COLO668 (cell line): ENCODE data around the gene PYGO2.
"Not testable (repeated sequence)": the region's sequence is repeated elsewhere in the genome, so short reads cannot be mapped to it uniquely, and the experiment has no call there.

Experiments
- DNase-seq: peaks from one replicate; lab custom pipeline; 2025; ENCODE audit not compliant: unreplicated experiment; lab: John Stamatoyannopoulos, UW

Gene PYGO2

GRCh38 chr1:154911691-154912550 lies 49.7 kb downstream of the PYGO2 start:
- no peak for DNase-seq

GRCh38 chr1:154910851-154911250 lies 50.7 kb downstream of the PYGO2 start:
- DNase-seq, result no peak

GRCh38 chr1:154908937-154909336 lies 52.6 kb downstream of the PYGO2 start:
- DNase-seq, result no peak

- DNase-seq, result not testable (repeated sequence)
Measured at GRCh38 chr1:154908129-154908528, 53.5 kb downstream of the PYGO2 start.
